K562 (cell line): ENCODE data around the gene CHERP. TPM values are rescaled to one million over a fixed set of nuclear protein-coding genes. Genes with fewer than 3 reads are reported as not detected.
A peak's percentile ranks its signal among the peaks of the same experiment; 100 is the strongest.

Source experiments
- ADNP ChIP-seq: fragments of 200-800 bp; sonication (Bioruptor generic); IDR thresholded peaks from 2 replicates; pipeline ENCODE4 v1.6.1; 2016; ENCODE audit warnings: missing genetic modification characterization, missing compliant biosample characterization
- E2F8 ChIP-seq: fragments of 450-650 bp; IDR thresholded peaks from 2 replicates; pipeline ENCODE4 v1.7.1; 2018; ENCODE audit warnings: mild to moderate bottlenecking, low read depth; ENCODE audit not compliant: partially characterized antibody
- FOXP4 ChIP-seq: sonication (generic); formaldehyde crosslinking; IDR thresholded peaks from 2 replicates; pipeline ENCODE4 v1.8.0; 2022; ENCODE audit warnings: mild to moderate bottlenecking, missing genetic modification reagents, borderline replicate concordance
- HMG20B ChIP-seq: fragments of 250-450 bp; sonication (Bioruptor Pico); IDR thresholded peaks from 2 replicates; pipeline ENCODE4 v1.5.0; 2021; ENCODE audit warnings: mild to moderate bottlenecking
- HSF4 ChIP-seq: fragments of 250-450 bp; sonication (Bioruptor Pico); IDR thresholded peaks from 2 replicates; pipeline ENCODE4 v2.1.2; 2022; ENCODE audit warnings: mild to moderate bottlenecking, moderate library complexity, borderline replicate concordance
- MCM2 ChIP-seq: fragments of 450-650 bp; IDR thresholded peaks from 2 replicates; pipeline ENCODE4 v1.6.1; 2017; ENCODE audit warnings: low read depth, mild to moderate bottlenecking
- MEF2D ChIP-seq: conservative IDR thresholded peaks from 2 replicates; pipeline ENCODE4 v1.6.1; 2016; ENCODE audit warnings: low read depth, missing genetic modification characterization, missing compliant biosample characterization
- NFE2 ChIP-seq: IDR thresholded peaks from 2 replicates; pipeline ENCODE4 v1.6.1; 2014; ENCODE audit warnings: antibody characterized with exemption, low read depth
- OTX1 ChIP-seq: fragments of 450-650 bp; formaldehyde crosslinking; IDR thresholded peaks from 2 replicates; pipeline ENCODE4 v1.4.0; 2022; ENCODE audit warnings: mild to moderate bottlenecking
- RFX1 ChIP-seq: fragments of 450-650 bp; IDR thresholded peaks from 2 replicates; pipeline ENCODE4 v1.6.1; 2016; ENCODE audit warnings: mild to moderate bottlenecking, moderate library complexity
- SIRT6 ChIP-seq: IDR thresholded peaks from one replicate; pipeline ENCODE4 v1.6.1; 2012; ENCODE audit warnings: low read depth, mild to moderate bottlenecking, control low read depth, inconsistent platforms, low read length, moderate library complexity
- TCF7 ChIP-seq: sonication (generic); IDR thresholded peaks from 2 replicates; pipeline ENCODE4 v1.6.1; 2016; ENCODE audit warnings: antibody characterized with exemption, borderline replicate concordance
- ZBTB33 ChIP-seq: sonication (generic); formaldehyde crosslinking; IDR thresholded peaks from 2 replicates; pipeline ENCODE4 v1.8.1; 2023; ENCODE audit warnings: mild to moderate bottlenecking, missing genetic modification reagents
- ZNF24 ChIP-seq: fragments of 450-650 bp; IDR thresholded peaks from 2 replicates; pipeline ENCODE4 v1.6.1; 2016
- ZNF668 ChIP-seq: fragments of 250-450 bp; sonication (Bioruptor Pico); IDR thresholded peaks from 2 replicates; pipeline ENCODE4 v1.8.0; 2022; ENCODE audit warnings: mild to moderate bottlenecking, inconsistent platforms
- ZNF76 ChIP-seq: fragments of 250-450 bp; sonication (Bioruptor Pico); IDR thresholded peaks from 2 replicates; pipeline ENCODE4 v1.4.0; 2020; ENCODE audit warnings: mild to moderate bottlenecking, moderate library complexity, borderline replicate concordance
- polyA plus RNA-seq, 8 experiments: library from polyadenylated mRNA; depleted of rRNA in 4 of 8; stranded (reverse) in 5 of 8; unstranded in 3 of 8; fragments of >200 nt; fragmentation: Nextera tagmentation in 2 of 8; fragmentation: Illumina TruSeq in 1 of 8; extraction: Ambion mirVana in 2 of 8; extraction: Trizol in 1 of 8; gene quantifications; 2 replicates each; pipeline versions ENCODE4 v1.2.1 to v1.2.3, GENCODE V29; 2011 to 2014; ENCODE audit warnings: inconsistent platforms in 1 of 8, missing spikeins in 1 of 8
- total RNA-seq, 7 experiments: library from RNA; depleted of rRNA in 6 of 7; stranded (reverse); fragments of >200 nt in 6 of 7; fragmentation: Illumina TruSeq in 2 of 7; extraction: Trizol in 2 of 7; gene quantifications; 2 replicates each; pipeline versions ENCODE4 v1.2.1 to v1.2.3, GENCODE V29; 2011 to 2021; ENCODE audit warnings: low replicate concordance in 1 of 7
- TF ChIP-seq, protein P1 (sequence below): sonication (generic); formaldehyde crosslinking; IDR thresholded peaks from 2 replicates; pipeline ENCODE4 v1.8.1; 2023; ENCODE audit warnings: missing genetic modification reagents, mild to moderate bottlenecking, borderline replicate concordance

CHERP gene
- total and polyA plus RNA-seq, 9 of the 15 experiments (the other 6 are each of a cell fraction or from before 2014, with no cell fraction given) = 0.60 to 85.1 (median 7.8) TPM

DNA sequence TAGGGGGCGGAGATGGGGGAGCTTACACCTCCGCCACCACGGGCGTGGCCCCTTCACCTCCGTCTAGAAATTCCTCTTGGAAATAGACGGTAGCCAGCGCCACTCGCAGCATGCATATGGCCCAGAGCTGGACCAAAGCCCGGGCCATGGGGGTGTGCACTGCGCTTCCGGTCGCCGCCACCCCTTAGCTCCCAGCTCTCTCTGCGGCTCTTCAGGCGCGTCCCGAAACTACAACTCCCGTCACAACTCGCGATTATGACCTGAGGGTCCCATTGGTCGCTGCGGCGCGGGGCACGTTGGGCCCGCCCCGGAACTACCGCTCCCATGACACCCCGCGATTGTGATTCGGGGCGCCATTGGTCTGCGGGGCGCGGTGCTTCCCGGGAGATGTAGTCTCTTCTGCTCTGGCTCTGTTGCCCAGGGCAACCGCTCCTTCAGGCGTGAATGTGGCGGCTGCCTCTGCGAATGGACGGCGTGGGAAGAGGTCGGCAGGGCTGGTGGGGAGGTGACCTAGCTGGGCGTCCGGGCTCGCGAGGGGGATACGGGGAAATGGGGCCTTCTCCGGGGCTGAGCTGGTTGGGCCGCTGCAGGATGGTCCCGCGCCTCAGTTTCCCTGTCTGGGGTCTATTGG lies 46.1 kb downstream of the CHERP start, which contains the start of the genes C19orf44 and CALR3 (continued):
- peak; percentile 75; the same call in 1 of the 2 replicates for TF ChIP-seq OTX1
- no peak for TF ChIP-seq ZNF24
- no peak for TF ChIP-seq MCM2
- TF ChIP-seq E2F8 = no peak
- TF ChIP-seq SIRT6 = no peak
- no peak for TF ChIP-seq HSF4 (CRISPR knock-in tag)
- no peak for TF ChIP-seq FOXP4
- no peak for TF ChIP-seq TCF7
- TF ChIP-seq ADNP (tag) = no peak
- TF ChIP-seq ZBTB33 (CRISPR knock-in tag) = no peak
- TF ChIP-seq ZNF668 = no peak
- no peak for TF ChIP-seq NFE2
- peak; percentile 99 for TF ChIP-seq RFX1
- TF ChIP-seq MEF2D (tag) = 0 out of 2 replicates have a peak, but pooled peaks have one; percentile 13
- no peak for TF ChIP-seq HMG20B (CRISPR knock-in tag)
- peak; percentile 65; the same call in 1 of the 2 replicates for TF ChIP-seq ZNF76 (CRISPR knock-in tag)
- TF ChIP-seq, protein P1, sequence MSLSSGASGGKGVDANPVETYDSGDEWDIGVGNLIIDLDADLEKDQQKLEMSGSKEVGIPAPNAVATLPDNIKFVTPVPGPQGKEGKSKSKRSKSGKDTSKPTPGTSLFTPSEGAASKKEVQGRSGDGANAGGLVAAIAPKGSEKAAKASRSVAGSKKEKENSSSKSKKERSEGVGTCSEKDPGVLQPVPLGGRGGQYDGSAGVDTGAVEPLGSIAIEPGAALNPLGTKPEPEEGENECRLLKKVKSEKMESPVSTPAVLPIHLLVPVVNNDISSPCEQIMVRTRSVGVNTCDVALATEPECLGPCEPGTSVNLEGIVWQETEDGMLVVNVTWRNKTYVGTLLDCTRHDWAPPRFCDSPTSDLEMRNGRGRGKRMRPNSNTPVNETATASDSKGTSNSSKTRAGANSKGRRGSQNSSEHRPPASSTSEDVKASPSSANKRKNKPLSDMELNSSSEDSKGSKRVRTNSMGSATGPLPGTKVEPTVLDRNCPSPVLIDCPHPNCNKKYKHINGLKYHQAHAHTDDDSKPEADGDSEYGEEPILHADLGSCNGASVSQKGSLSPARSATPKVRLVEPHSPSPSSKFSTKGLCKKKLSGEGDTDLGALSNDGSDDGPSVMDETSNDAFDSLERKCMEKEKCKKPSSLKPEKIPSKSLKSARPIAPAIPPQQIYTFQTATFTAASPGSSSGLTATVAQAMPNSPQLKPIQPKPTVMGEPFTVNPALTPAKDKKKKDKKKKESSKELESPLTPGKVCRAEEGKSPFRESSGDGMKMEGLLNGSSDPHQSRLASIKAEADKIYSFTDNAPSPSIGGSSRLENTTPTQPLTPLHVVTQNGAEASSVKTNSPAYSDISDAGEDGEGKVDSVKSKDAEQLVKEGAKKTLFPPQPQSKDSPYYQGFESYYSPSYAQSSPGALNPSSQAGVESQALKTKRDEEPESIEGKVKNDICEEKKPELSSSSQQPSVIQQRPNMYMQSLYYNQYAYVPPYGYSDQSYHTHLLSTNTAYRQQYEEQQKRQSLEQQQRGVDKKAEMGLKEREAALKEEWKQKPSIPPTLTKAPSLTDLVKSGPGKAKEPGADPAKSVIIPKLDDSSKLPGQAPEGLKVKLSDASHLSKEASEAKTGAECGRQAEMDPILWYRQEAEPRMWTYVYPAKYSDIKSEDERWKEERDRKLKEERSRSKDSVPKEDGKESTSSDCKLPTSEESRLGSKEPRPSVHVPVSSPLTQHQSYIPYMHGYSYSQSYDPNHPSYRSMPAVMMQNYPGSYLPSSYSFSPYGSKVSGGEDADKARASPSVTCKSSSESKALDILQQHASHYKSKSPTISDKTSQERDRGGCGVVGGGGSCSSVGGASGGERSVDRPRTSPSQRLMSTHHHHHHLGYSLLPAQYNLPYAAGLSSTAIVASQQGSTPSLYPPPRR (CRISPR knock-in tag) = no peak
